ENCODE results near the gene NTRK3.

Gene NTRK3

DNA sequence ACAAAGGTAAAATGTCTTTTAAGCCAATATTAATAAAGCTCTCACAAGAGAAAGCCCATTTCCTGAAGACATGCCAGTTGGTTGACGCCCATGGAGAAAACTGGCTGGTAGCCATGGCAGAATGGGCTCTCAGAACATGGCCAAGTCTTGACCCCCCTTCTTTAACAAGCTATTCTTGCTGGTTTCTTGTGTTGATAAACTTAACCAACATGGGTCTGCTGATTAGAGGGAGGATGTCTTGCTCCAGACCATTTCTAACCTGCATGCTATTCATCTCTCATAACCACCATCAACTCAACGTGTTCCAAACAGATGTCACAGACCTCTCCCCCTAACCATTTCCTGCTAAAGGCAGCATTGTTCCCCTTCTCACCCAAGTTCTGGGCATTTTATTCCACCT is 25.7 kb downstream of the NTRK3 start:
- no peak for DNase-seq

DNA sequence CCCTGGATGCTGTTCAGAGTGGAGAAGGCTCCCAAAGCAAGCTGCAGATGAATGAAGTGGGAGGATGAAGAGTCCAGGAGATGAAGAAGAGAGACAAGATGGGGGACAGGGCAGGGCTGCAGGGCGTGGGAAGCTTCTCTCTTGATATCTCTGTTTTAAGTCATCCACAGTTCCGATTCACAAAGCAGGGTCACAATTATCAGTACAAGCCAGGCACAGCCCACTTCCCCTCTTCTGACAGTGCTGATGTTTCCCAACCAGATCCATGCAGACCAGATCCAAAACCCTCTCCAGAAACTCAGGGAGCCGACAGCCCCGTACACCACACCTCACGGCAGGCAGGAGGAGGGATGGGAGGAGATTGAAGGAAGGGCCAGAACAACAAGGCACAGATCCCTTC is 31.1 kb downstream of the NTRK3 start:
- DNase-seq, result no peak

DNA sequence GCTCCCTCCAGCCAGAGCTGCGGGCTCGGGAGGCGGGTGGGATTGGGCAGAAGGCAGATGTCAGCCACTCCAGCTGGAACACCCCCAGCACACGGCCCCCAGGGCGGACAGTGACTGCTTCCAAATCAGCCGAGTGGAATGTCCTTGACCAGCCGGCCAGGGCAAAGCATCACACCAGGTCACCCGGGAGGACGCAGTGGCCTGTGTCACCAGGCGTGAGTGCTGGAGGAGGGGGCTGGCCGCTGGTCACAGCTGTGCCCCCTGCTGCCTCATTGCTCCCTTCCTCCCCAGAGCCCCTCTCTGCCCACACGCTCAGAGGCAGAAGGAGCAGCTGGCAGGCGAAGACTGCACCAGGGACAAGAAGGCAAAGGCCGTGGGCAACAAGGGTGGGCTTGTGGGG is 33.5 kb downstream of the NTRK3 start:
- DNase-seq, result no peak

DNA sequence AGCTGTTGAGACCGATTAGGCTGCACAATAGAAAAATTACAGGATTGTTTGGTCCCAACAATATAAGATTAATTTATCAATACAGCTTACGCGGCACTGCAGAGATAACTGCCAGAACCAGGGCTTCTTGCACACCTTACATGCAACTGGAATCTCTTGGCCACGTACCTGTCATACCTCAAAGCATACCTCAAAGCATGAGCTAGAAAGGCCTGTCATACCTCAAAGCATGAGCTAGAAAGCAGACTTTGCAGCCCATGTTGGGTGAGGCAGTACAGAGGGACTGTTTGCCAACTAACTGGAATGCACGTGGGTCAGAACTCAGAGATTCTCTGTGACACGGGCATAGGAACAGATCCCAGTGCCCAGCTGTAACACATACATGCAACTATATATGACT is 34.7 kb downstream of the NTRK3 start:
- DNase-seq, result no peak

DNA sequence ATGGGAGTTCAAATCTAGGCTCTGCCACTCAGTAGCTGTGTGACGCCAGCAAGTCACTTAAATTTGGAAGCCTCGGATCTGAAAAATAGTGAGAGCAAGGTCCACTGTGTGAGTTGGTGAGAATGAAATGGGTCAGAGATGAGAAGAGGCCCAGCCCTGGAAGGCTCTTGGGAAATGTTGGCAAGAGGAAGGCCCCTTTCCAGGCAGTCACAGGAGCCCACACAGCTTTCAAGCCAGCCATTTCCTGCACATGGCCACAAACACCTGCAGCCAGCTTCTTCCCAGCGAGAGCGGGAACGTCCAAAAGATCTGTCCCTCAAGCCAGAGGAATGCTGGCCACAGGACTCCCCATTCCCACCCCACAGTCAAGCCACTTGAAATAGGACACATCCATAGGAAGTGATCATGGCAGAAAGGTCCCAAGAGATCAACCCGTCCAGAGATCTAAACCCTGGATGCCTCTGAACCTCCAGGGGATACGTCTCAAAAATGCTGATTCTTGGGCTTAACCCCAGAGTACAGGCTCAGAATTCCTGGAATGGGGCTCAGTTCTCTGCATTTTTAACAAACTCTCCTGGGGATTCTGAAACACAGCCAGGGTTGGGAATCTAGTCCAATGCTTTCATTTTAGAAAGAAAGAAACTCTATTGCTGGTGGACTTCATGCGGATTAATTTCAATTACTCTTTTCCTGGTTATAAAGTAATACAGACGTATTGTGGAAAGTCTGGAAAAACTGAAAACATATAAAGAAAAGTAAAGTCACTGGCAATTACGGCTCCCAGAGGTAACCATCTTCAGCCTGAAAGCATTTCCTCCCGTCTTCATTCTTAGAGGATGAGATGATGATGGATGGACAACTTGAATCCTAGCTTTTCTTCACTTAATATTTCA is 35.9 kb downstream of the NTRK3 start:
- no peak for DNase-seq

DNA sequence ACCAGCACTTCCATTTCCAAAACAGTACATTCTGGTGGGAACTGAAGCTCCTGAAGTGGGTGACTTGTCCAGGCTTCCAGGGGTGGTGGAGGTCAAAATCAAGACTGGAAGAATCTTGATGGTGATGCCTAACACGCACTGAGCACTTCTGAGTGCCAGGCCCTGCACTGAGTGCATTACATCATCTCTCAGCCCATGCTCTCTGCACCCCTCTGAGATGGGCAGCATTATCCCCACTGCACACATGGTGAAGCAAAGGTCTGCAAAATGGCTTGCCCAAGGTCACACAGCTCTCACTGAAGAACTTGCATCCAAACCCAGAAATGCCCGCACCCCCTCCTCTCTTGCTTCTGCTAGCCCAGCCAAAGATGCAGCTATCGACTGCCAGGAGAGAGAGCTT is 36.9 kb downstream of the NTRK3 start:
- no peak for DNase-seq

DNA sequence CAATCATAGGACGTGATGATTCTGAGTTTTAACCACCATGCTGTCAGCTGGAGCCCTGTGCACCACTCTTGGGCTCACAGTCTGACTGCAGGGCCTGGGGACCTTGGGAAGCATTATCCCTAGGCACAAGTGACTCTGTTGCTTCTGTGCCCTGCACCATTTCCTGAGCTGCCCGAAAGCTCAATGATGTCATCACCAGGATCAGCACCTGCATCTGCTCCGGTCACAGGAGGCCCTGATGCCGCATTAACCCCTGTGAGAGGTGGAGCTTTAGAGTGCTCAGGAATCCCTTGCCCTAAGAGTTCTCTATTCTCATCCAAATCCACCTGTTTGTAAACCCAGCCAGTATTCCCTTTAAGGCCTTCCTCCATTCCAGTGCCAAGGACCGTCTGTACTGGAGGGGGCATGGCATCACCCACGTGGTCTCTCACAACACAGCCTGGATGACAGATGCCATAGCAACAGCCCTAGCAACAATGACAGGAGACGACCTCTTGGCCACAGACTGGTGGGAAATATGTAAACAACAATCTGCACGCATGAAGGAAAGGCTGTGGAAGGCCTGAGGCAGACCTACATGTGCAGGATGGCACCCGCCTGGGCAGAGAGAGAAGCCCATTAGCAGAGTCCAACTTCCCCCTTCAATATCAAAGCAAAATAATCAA is 37.9 kb downstream of the NTRK3 start:
- no peak for DNase-seq

DNA sequence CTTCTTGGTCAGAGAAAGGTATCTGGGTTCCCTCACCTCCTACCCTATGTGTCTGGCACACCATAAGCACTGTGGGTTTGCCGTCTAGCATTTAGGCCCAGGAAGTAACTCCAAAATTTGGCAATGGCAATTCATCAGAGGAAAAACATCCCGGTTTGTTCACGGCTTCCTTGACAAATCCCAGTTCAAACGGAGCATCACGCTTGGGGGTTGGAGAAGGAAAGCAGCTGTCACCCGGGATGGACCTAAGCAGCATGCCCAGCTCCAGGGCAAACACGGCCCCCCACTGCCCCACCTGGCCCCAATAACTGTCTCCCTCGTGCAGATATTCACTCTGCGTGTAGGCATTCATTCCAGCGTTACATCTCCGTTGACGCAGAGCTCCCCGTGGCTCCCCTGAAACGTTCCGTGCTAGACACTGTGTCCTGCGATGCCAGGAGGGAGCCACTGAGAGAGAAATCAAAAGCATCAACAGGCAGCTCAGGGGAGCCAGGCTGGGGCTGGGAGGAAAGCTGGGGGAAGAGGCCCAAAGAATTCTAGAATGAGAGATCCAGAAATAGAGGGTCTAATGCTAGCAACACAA is 41.4 kb downstream of the NTRK3 start:
- no peak for DNase-seq

DNA sequence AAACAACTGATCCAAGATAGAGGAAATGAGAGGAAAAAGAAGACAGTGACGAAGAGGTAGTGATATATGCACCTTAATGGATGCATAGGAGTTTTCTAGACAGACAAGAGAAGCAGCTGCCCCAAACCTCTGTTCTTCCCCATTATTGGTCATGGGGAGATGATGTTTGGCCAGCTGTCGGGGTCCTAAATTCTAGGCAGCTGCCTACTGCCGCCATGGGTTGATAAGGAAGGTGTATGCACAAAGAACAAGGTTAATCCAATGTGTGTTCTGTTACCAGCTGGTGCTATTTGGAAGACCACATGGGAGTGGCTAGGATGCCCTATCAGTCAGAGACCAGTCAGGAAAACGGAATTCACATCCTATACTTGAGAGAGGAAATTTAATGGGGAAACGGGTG is 47.4 kb downstream of the NTRK3 start:
- DNase-seq, result no peak

DNA sequence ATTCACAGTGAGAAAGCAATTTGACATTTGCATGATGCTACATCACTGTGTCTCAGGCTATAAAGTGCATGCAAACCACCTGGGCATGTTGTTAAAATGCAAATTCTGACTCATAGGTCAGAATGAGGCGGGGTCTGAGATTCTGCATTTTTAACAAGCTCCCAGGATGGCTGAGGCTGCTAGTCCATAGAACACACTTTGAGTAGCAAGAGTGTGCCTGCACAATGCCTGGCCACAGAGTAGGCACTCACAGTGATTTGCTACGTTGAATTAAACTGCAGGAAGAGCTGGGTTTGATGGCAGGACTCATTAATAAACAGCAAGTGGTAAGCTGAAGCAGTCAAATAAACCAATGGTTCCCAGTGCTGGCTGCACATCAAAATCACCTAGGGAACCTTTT is 48.1 kb downstream of the NTRK3 start:
- DNase-seq, result no peak

DNA sequence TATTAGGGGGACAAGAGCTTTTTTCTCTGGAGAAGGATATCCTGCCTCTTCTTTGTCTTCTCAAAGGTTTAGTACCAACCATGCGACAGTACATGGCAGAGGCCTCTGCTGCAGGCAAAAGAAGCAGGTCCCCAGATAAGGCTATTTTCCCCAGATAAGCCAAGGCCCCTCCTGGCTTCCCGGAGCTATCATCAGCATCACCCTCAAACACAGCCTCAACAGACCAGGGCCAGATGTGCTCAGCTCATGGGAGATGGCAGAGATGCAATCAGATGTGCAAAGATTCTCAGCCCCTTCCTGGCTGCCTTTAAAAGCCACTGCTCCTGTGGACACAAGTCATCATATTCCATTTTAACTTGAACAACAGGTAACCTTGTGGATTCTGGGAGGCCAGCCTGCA is 49.0 kb downstream of the NTRK3 start:
- DNase-seq, result no peak

DNA sequence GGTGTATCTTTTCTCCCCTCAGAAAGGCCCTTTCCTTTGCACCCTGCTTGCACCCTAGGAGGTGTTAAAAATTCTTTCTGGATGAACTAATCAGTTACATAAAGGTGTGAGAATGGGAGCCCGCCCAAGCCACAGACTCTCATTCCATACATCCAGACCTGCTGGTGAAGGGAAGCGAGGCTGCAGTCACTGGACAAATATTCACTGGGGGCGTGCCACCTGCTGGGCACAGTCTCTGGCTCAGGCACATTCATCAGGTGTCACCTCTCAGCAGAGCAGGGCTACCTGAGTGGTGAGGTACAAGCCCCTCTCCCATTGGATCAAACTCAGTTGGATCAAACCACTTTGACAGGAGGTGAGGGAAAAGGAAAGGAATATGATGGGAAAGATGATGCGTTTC is 52.0 kb downstream of the NTRK3 start:
- no peak for DNase-seq

DNA sequence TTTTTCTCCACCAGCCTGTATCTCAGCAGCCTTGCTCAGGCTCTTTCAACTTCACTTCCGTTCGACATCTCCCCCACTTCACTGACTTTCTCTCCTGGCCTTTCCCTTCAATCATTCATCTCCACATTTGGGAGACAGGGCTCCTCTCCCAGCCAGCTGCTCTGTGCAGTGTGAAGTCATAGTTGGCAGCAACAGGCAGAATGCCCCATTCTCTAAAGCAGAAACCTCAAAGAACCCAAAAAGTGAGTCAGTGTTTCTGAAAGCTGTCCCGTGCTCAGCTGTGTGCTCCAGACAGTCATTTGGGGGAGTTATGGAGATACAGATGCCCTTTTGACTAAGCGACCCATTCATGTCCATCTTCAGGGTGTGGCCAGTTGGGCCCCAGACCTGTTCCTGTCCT is 54.3 kb downstream of the NTRK3 start:
- no peak for DNase-seq

DNA sequence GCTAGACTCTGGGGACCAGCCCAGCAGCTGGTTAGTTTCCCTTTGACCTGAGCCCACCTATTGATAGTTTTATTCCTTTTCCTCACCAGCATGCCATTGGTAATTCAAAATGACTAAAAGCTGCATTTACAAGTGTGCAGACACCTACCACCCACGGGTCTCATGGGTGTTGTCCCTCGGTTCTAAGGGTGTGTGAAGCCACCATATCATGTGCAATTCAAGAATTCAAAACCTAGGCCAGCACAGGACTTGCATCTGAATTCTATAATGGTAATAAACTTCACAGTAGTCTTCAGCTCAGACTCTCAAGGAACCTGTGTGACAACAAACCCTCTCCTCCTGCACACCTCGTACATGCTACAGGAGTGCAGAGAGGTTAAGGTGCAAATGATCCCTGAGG is 55.3 kb downstream of the NTRK3 start:
- DNase-seq, result no peak

DNA sequence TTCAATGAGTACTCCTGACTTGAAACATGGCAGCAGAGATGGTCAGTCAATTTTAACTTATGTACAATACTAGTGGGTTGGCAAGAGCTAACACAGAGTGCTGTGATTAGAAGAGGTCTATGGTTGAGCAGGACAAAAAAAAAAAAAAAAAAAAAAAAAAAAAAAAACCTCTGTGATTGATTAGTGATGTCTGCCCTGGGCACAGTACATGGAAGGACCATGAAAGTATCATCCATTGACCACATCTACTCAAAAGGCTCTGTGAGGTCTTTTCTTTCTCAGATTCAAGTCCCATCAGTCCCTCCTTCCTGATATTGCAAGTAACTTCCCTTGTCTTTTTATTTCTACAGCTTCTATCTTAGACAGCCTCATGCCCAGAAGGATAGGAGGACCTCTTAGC is 59.6 kb downstream of the NTRK3 start:
- no peak for DNase-seq

DNA sequence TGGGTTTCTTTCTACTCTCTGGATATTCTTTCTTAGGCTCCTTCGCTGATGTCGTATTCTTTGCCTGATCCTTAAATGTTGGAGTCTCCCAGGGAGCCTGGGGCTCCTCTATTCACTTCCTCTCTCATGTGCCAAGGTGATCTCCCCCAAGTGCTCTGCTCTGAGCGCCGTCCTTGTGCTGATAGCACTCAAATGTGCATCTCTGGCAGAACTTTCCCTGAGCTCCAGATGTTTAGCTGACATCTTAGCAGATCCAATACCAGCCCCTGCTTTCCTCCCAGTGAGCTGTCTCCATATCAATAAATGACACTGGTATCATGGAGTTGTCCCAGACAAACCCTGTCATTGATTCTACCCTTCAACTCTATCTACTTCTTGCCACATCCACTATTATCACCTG is 62.4 kb downstream of the NTRK3 start:
- DNase-seq, result no peak

DNA sequence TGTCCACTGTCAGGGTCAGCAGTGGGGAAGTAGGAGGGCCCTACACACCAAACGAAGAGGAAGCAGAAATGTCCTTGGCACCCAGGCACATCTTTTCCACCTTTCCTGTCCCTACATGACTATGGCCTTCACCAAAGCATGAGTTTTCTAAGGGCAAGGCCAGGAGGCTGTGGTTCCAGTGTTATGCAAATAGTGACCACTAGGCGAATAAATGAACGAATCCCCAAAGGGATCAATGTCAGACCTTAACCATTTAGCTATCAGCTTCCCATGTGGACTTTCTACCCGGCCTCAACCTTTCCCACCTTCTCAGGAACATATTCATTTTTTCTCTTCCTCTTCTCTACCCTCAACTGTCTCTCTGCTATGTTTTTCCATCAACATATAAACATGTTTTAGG is 63.1 kb downstream of the NTRK3 start:
- DNase-seq, result no peak

DNA sequence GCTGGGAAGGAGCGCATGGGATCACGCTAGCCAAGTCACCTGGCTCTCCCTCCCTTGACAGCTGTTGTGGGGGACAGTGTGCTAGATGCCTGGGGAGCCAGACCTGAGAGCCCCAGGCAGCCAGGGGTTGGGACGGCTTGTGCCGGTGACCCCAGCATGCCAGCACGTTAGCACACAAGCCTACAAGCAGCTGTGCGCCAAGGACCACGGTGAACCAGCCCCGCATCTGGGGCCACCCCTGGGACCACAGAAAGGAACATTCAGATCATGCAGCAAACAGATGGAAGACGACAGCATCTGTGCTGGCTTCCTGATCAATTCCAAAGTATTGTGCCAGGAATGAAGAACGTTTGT is 64.8 kb downstream of the NTRK3 start:
- no peak for DNase-seq

DNA sequence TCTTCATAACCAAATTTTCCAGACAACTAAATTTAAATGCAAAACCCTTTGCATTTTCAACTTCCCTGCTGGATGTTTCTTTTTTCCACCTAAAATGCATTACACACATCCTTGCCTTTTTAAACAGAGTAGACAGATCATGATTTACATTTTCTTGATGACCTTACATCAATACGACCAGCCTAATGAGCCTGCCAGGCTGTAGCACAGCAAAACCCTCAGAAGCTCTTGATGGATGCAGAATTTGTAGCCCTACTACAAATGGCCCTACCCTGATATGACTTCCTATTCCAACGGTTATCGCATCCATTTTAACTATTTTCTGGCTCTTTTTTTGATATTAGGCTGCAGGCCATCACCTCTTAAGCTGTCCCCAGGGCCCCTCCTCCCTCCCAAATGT is 66.3 kb downstream of the NTRK3 start:
- DNase-seq, result no peak

DNA sequence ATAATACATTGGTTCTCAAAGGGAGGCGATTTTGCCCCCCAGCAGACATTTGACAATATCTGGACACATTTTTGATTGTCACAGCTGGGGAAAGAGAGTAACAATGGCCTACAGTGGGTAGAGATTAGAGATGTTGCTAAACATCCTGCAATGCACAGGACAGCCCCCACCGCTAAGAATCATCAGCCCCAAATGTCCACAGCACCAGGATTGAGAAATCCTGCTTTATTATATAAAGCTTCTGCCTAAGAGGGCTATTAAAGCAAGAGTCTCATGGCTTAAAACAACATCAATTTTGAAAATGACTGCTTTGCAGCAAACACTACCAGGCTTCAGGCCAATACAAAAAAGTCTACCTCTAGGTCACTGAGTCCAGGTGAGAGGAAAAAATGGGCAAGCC is 68.2 kb downstream of the NTRK3 start:
- DNase-seq, result no peak

DNA sequence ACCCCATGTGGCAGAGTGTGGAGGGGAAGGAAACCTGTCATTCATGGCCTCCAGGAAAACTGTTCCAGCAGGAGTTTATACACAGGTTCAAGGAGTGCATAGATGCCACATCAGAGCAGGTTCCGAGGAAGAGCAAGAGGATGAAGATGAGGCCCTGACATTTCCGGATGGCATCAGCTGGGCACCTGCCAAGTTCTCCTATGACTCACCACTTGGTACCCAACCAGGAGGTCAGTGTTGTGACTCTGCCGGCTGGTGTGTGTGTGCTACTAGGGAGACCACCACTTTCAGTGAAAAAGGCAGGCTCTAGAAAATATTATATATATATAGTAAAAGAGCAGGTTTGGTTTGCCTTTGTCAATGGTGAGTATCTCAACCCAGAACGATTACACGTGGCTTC is 69.3 kb downstream of the NTRK3 start:
- DNase-seq, result no peak

DNA sequence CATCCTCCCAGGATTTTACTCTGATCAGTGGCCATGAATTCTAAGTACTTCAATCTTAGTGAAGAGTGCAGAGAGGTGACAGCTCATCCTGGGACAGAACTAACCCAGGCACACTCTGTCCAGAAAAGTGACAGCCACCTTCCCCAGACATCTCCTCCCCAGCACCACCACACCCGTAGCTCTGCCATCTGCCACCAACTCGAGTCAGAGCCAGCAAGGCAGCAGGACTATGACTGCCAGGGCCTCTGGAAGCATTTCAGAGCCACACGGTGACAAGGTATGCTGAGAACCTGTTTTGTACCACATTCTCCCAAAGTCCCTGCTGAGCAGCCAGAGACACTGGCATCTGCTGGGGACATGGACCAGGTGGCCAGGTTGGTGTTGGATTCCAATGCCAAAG is 71.0 kb downstream of the NTRK3 start:
- DNase-seq, result no peak

DNA sequence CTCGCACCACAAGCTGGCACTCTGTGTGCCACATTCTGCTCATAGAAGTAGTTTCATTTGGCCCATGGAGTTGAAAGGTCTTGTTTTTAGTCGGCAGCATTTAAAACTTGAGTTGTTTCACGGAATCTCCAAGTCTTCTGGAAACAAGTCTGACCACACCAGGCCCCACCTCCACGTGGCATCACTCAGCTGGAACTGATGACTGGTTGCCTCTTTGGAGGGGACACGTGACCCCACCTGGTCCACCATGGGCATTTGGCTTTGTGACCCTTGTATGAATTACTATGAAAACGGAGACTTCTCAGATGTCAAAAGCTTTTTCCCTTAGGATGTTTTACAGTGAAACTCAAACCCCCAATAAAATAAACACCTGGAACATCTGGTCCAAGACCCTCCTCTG is 74.9 kb downstream of the NTRK3 start:
- no peak for DNase-seq

DNA sequence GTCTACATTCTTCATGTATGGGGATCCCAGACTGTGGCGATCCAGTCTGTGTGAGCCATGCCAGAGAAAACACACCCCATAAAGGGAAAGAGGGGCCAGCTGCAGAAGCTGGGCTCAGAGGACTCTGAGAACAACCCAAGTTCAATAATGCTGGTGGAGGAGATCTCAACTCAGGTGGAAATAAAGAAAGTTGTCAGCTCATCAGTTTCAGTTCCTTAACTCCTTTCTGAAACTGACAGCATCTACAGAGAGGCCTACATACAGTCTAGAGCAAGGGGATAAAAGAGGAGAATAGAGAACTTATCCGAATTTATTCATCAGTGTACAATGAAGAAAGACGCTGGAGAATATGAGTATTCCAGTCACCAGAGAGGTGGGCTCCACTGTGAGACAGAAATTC is 77.0 kb downstream of the NTRK3 start:
- no peak for DNase-seq

DNA sequence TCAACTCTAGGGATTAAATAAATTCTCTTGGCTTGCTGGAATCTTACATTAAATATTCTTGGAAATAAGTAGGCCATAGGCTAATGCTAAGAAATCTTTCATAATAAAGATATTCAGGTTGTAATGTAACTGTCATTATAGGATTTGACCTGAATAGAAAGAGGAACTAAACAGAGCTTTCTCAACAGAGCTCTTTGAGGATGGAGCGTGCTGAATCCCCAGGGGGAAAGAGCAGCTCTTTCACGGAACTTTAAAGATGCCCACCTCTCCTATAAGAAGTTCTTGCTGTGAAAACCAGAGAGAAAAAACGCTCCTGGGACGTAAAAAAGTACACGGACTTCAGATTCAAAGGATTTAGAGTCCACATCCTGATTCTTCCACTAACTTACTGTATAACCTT is 77.9 kb downstream of the NTRK3 start:
- no peak for DNase-seq
